MCF 10A (cell line): Measurements from ENCODE around the gene ACIN1. TPM values are rescaled to one million over a fixed set of nuclear protein-coding genes. Genes with fewer than 3 reads are reported as not detected.

Experiments used
- BruUV-seq: library from RNA; stranded (reverse); fragments of 400-500 nt; replicated peaks from 2 replicates; lab custom pipeline; 2021; lab: Mats Ljungman, UMichigan
- CTCF ChIA-PET: fragments of 300-600 bp; sonication (Branson Sonifier 250); formaldehyde crosslinking; extraction: SDS; loops from one replicate; lab custom pipeline; 2021; ENCODE audit warnings: antibody characterized with exemption, inconsistent platforms; lab: Yijun Ruan, JAX
- POLR2A ChIA-PET: fragments of 300-600, 350-650 bp; sonication (Branson Sonifier 250); formaldehyde crosslinking; extraction: SDS; loops from one replicate; lab custom pipeline; 2020; ENCODE audit warnings: antibody characterized with exemption, inconsistent platforms; lab: Yijun Ruan, JAX
- DNase-seq: peaks from one replicate; pipeline ENCODE4 v3.0.0-alpha.2; 2018; ENCODE audit not compliant: unreplicated experiment
- H3K27ac Mint-ChIP-seq: one replicate; pipeline ENCODE4 v1.8.0; 2022; ENCODE audit warnings: mild to moderate bottlenecking, low read depth, mixed read lengths; ENCODE audit not compliant: unreplicated experiment
- H3K27me3 Mint-ChIP-seq: one replicate; pipeline ENCODE4 v1.8.0; 2022; ENCODE audit warnings: mixed read lengths; ENCODE audit not compliant: insufficient read depth, unreplicated experiment
- H3K36me3 Mint-ChIP-seq: one replicate; pipeline ENCODE4 v1.8.0; 2022; ENCODE audit warnings: mild to moderate bottlenecking, moderate library complexity, mixed read lengths; ENCODE audit not compliant: insufficient read depth, unreplicated experiment
- H3K4me1 Mint-ChIP-seq: one replicate; pipeline ENCODE4 v1.8.0; 2022; ENCODE audit warnings: mixed read lengths; ENCODE audit not compliant: insufficient read depth, unreplicated experiment
- H3K4me3 Mint-ChIP-seq: one replicate; pipeline ENCODE4 v1.8.0; 2022; ENCODE audit warnings: mild to moderate bottlenecking, moderate library complexity, mixed read lengths; ENCODE audit not compliant: unreplicated experiment
- H3K9me3 Mint-ChIP-seq: one replicate; pipeline ENCODE4 v1.8.0; 2022; ENCODE audit warnings: mixed read lengths; ENCODE audit not compliant: unreplicated experiment
- intact Hi-C: fragments of 100-400 bp; cut with micrococcal nuclease; formaldehyde crosslinking; loops from 2 replicates; pipeline ENCODE4 v1.14.1; 2022
- total RNA-seq: library from RNA; stranded (reverse); gene quantifications from 2 replicates; pipeline ENCODE4 v1.2.3, GENCODE V29; 2022
- TF ChIP-seq, protein P1 (sequence below): fragments of 200-600 bp; IDR thresholded peaks from one replicate; pipeline ENCODE4 v1.8.0; 2022; ENCODE audit warnings: antibody characterized with exemption, mild to moderate bottlenecking; ENCODE audit not compliant: unreplicated experiment

The ACIN1 gene
- total RNA-seq, 1 experiment from 2014 or later = 197 TPM

DNA sequence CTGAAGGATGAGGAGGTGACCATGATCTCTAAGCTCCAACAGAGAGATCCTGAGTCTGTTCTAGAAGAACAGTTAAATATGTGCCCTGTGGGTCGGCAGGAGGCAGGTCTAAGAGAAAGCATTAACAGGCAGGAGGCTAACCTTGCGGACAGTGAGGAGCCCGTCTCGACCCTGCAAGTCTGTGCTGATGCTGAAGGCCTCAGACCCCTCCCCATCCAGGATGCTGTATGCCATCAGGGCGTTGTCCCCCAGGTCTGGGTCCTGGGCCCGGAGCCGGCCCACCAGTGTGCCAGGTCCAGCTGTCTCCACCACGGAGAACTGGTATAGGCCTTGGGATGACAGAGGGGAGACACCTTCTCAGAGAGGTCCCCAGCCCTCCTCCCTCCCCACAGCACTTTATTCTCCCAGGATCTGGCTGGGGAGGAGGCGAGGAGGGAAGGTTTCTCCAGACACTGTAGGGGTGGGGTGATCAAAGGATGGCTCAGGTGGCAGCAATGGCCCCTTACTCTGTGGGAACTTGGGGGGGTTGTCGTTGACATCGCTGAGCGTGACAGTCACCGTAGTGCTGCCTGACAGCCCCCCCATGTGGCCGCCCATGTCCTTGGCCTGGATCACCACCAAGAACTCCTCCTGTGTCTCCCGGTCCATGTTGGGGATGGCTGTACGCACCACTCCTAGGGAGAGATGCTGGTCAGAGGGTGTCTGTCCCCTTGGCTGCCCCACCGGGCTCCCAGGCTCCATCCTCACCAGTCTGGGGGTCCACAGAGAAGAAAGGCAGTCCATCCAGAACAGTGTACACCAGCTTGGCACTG, 40.7 kb downstream of the ACIN1 start:
- no peak overlapping the region for H3K27ac Mint-ChIP-seq
- BruUV-seq = no TSS peak
- CTCF ChIA-PET = interaction anchor here (0.6 to 16.3 kb wide), 7 partner anchors 14 to 139 kb away, joined by 3 to 620 read pairs (median 3); partner anchors contain the start of gene AJUBA
- intact Hi-C loops = no loop called here
- no peak overlapping the region for H3K4me3 Mint-ChIP-seq
- H3K9me3 Mint-ChIP-seq = no peaks in the 10 kb centered on the region
- peaks cover 22% of the 10 kb centered on the region for H3K36me3 Mint-ChIP-seq
- no peaks in the 10 kb centered on the region for H3K27me3 Mint-ChIP-seq
- TF ChIP-seq, protein P1, sequence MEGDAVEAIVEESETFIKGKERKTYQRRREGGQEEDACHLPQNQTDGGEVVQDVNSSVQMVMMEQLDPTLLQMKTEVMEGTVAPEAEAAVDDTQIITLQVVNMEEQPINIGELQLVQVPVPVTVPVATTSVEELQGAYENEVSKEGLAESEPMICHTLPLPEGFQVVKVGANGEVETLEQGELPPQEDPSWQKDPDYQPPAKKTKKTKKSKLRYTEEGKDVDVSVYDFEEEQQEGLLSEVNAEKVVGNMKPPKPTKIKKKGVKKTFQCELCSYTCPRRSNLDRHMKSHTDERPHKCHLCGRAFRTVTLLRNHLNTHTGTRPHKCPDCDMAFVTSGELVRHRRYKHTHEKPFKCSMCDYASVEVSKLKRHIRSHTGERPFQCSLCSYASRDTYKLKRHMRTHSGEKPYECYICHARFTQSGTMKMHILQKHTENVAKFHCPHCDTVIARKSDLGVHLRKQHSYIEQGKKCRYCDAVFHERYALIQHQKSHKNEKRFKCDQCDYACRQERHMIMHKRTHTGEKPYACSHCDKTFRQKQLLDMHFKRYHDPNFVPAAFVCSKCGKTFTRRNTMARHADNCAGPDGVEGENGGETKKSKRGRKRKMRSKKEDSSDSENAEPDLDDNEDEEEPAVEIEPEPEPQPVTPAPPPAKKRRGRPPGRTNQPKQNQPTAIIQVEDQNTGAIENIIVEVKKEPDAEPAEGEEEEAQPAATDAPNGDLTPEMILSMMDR = no peak
- no peak for DNase-seq
- POLR2A ChIA-PET = interaction anchor here (2.1 kb wide), 1 partner anchor 75 kb away, joined by 5 read pairs; no protein-coding TSS in a partner anchor
- peaks cover 26% of the 10 kb centered on the region for H3K4me1 Mint-ChIP-seq

DNA sequence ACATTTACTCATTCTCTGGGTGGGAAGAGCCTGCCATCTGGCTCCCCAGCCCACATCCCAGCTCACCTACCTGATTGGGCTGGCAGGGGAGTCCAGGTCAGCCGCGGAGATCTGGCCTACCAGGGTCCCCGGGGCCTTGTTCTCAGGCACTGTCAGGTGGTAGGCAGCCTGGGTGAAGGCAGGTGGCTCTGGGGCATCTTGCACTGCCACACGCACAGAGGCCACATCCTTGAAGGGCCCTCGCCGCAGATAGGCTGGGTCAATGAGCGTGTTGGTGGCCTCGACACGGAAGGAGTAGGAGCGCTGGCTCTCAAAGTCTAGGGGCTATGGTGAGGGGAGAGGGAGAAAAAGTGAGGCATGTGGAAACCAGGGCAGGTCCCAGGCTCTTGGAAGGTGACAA, 41.5 kb downstream of the ACIN1 start:
- POLR2A ChIA-PET = no interaction called here

DNA sequence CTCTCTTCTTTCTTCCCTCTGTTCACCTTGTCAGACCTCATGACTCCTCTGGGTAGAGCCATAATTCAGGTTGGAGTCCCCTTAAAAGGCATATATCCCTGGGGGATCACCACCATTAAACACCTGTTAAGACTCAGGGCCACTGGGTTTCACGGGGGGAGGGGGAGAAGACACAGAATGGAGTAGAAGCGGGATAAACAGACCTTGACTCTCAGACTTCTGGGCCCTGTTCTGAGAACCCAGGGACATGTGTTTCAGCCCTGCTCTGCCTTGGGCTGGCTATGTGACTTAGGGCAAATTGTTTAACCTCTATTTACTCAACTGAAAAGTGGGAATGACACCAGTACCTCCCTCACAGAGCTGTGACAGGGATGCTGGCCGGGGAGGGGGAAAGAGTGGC, 42.3 kb downstream of the ACIN1 start:
- peaks cover 7% of the 10 kb centered on the region for H3K36me3 Mint-ChIP-seq
- BruUV-seq = no TSS peak
- DNase-seq = no peak
- POLR2A ChIA-PET = no interaction called here
- intact Hi-C loops = no loop called here
- no peaks in the 10 kb centered on the region for H3K9me3 Mint-ChIP-seq
- TF ChIP-seq, protein P1 = no peak
- no peak overlapping the region for H3K4me3 Mint-ChIP-seq
- H3K4me1 Mint-ChIP-seq = peaks cover 17% of the 10 kb centered on the region
- H3K27ac Mint-ChIP-seq = no peak overlapping the region
- CTCF ChIA-PET = interaction anchor here (1.4 to 4.3 kb wide), 3 partner anchors 16 to 79 kb away, joined by 5 to 17 read pairs (median 14); no protein-coding TSS in a partner anchor
- no peaks in the 10 kb centered on the region for H3K27me3 Mint-ChIP-seq

More for the DNA sequence above, 41.5 kb downstream of the ACIN1 start:
- Mint-ChIP-seq H3K9me3 (no peaks in the 10 kb centered on the region), H3K36me3 (peaks cover 15% of the 10 kb centered on the region), H3K4me3 (no peak overlapping the region), H3K27me3 (no peaks in the 10 kb centered on the region), H3K4me1 (peaks cover 23% of the 10 kb centered on the region), H3K27ac (no peak overlapping the region)
- intact Hi-C loops = no loop called here
- TF ChIP-seq, protein P1 = no peak
- CTCF ChIA-PET = interaction anchor here (1.0 to 16.3 kb wide), 4 partner anchors 15 to 80 kb away, joined by 3 to 620 read pairs (median 10); partner anchors contain the start of gene AJUBA
- BruUV-seq = no TSS peak
- DNase-seq = no peak

DNA sequence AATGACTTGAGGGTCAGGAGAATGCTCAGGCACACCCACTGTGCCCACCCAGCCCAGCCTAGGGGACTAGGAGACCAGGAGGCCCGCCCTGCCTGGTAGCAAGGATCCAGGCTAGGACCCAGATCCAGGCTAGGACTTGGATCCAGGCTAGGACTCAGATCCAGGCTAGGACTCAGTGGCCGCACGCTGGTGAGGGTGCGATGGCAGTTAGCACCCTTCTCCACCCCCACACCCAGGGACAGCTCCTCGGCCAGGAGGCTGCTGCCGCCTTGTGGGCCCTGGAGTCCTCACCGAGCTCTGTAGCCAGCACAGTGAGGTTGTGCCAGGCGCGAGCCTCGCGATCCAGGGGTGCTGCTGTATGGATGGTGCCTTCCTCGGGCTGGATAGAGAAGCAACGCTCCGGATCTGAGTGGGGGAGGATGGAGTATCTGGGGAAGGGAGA, 42.7 kb downstream of the ACIN1 start:
- ChIA-PET CTCF (interaction anchor here (2.3 kb wide), 1 partner anchor 66 kb away, joined by 17 read pairs; no protein-coding TSS in a partner anchor), POLR2A (interaction anchor here (0.7 kb wide), 1 partner anchor 96 kb away, joined by 6 read pairs; the partner anchor contains the start of gene HAUS4)
- Mint-ChIP-seq H3K27me3 (no peaks in the 10 kb centered on the region), H3K4me3 (no peak overlapping the region), H3K27ac (no peak overlapping the region), H3K36me3 (peaks cover 5% of the 10 kb centered on the region), H3K9me3 (no peaks in the 10 kb centered on the region), H3K4me1 (peaks cover 16% of the 10 kb centered on the region)
- intact Hi-C loops = no loop called here
- TF ChIP-seq, protein P1 = no peak
- no TSS peak for BruUV-seq
- no peak for DNase-seq
